Heart left ventricle (tissue), 13 donors: Measurements from ENCODE around the gene CENPQ.

Experiments
- CTCF ChIP-seq, 12 donors: fragments of 200-600 bp; sonication (generic) in 4 of 12; IDR thresholded peaks; one replicate each; pipeline versions ENCODE4 v1.5.0 to v1.8.0; 2018 to 2022; ENCODE audit warnings: antibody characterized with exemption in 12 of 12, mild to moderate bottlenecking in 5 of 12
- POLR2A ChIP-seq, 2 donors: fragments of 450-650 bp; IDR thresholded peaks; one replicate each; pipeline ENCODE4 v1.6.1; 2017; ENCODE audit warnings: antibody characterized with exemption in 2 of 2, mild to moderate bottlenecking in 2 of 2, moderate library complexity in 2 of 2
- donor health status: ischemic (EF 13 %, LVEDD 7.1; RV severe dilation, severe dysfunction).
- donor health status: DM: no; HTN: yes; CAD: no.
- donor health status: DM: no; HTN: no; CAD: no.
- donor health status: ischemic (EF 25% LVEDD 6.9; RV normal size, moderate dysfunction).
- donor health status: ischemic (EF 25% LVEDD 5.7; RV mildly dilated, moderate dysfunction).
- donor health status: ischemic (EF 35%, LVEDD 5.7; RV mildly dilated, moderate dysfunction).
- donor health status: nonischemic (EF 11% LVEDD 7.7; RV severe dilation, severe dysfunction).
- donor health status: DM: yes; HTN: yes; CAD: no.
- donor health status: PGD.
- donor health status: ischemic (EF 29% LVEDD 5.4; RV normal size, mild dysfunction).
- donor health status: nonischemic (EF 23%, LVEDD 6.1; RV moderate dilation, normal function).

- TF ChIP-seq CTCF (IDR thresholded peaks at IDR 0.05) = no peak
- no peak for TF ChIP-seq POLR2A (IDR thresholded peaks at IDR 0.05)
Observed at GRCh38 chr6:49514571-49515484, 51.7 kb downstream of the CENPQ start.
